Mesothelial cell of epicardium (in vitro differentiated cells): ENCODE data around the gene PELO. TPM values are rescaled to one million over a fixed set of nuclear protein-coding genes. Genes with fewer than 3 reads are reported as not detected.
"Not testable (repeated sequence)": the region's sequence is repeated elsewhere in the genome, so short reads cannot be mapped to it uniquely, and the experiment has no call there.

Experiments used
- DNase-seq, 2 experiments: peaks; one replicate each; pipeline ENCODE4 v3.0.0; 2021; ENCODE audit warnings: low spot score in 2 of 2; ENCODE audit not compliant: unreplicated experiment in 2 of 2
- H3K27ac Mint-ChIP-seq: 2 replicates; pipeline ENCODE4 v1.8.0; 2021; ENCODE audit warnings: mixed read lengths
- H3K27me3 Mint-ChIP-seq: 2 replicates; pipeline ENCODE4 v1.8.0; 2021; ENCODE audit warnings: low read depth, mixed read lengths
- H3K36me3 Mint-ChIP-seq: 2 replicates; pipeline ENCODE4 v1.8.0; 2021; ENCODE audit warnings: mixed read lengths
- H3K4me1 Mint-ChIP-seq: 2 replicates; pipeline ENCODE4 v1.8.0; 2021; ENCODE audit warnings: mixed read lengths
- H3K4me3 Mint-ChIP-seq: 2 replicates; pipeline ENCODE4 v1.8.0; 2021; ENCODE audit warnings: mild to moderate bottlenecking, moderate library complexity, mixed read lengths
- H3K9me3 Mint-ChIP-seq: 2 replicates; pipeline ENCODE4 v1.8.0; 2021; ENCODE audit warnings: mixed read lengths
- total RNA-seq: library from RNA; stranded (reverse); gene quantifications from 3 replicates; pipeline ENCODE4 v1.2.1, GENCODE V29; 2021
- TF ChIP-seq, protein P1 (sequence below): fragments of 200-600 bp; sonication (generic); IDR thresholded peaks from one replicate; pipeline ENCODE4 v1.5.0; 2021; ENCODE audit warnings: antibody characterized with exemption; ENCODE audit not compliant: unreplicated experiment

Gene PELO
- total RNA-seq, 1 donor from 2014 or later: 14.0 TPM

DNA sequence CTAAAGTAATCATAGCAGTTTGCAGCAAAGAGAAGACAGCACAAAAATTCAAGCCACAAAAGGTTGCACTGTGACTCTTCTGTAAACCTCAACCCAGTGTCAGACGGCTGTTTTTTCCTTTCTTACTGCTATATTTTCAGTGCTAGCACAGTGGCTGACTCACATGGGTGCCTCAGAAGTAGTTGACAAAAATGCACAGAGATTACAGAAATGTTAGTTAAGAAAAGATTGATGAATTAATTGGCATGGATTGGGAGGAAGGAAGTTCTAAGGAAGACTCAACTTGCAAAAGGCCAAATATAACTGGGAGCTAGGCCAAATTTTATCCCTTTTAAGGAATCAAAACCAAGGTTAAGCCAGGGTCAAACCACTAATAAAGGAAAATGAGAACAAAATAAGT, 43.7 kb upstream of the PELO start:
- Mint-ChIP-seq H3K27me3 (no peaks in the 10 kb centered on the region), H3K36me3 (no peaks in the 10 kb centered on the region), H3K4me1 (peaks cover 8% of the 10 kb centered on the region), H3K27ac (no peak overlapping the region), H3K9me3 (no peaks in the 10 kb centered on the region), H3K4me3 (no peak overlapping the region)
- TF ChIP-seq, protein P1, sequence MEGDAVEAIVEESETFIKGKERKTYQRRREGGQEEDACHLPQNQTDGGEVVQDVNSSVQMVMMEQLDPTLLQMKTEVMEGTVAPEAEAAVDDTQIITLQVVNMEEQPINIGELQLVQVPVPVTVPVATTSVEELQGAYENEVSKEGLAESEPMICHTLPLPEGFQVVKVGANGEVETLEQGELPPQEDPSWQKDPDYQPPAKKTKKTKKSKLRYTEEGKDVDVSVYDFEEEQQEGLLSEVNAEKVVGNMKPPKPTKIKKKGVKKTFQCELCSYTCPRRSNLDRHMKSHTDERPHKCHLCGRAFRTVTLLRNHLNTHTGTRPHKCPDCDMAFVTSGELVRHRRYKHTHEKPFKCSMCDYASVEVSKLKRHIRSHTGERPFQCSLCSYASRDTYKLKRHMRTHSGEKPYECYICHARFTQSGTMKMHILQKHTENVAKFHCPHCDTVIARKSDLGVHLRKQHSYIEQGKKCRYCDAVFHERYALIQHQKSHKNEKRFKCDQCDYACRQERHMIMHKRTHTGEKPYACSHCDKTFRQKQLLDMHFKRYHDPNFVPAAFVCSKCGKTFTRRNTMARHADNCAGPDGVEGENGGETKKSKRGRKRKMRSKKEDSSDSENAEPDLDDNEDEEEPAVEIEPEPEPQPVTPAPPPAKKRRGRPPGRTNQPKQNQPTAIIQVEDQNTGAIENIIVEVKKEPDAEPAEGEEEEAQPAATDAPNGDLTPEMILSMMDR: no peak
- DNase-seq: no peak

DNA sequence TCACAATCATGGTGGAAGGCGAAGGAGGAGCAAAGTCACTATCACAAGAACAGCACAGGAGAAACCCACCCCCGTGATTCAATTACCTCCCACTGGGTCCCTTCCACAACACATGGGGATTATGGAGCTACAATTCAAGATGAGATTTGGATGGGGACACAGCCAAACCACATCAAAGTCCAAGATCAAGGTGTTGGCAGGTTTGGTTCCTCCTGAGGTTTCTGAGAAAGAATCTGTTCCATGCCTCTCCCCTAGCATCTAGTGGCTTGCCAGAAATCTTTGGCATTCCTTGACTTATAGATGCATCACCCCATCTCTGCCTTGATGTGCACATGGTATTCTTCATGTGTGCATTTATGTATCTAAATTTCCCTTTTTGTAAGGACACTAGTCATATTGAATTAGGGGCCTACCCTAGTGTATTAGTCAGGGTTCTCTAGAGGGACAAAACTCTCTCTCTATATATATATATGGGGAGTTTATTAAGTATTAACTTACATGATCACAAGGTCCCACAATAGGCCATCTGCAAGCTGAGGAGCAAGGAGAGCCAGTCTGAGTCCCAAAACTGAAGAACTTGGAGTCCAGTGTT, 42.8 kb upstream of the PELO start:
- H3K4me3 Mint-ChIP-seq, H3K27me3 Mint-ChIP-seq, H3K9me3 Mint-ChIP-seq, H3K4me1 Mint-ChIP-seq, H3K36me3 Mint-ChIP-seq, H3K27ac Mint-ChIP-seq, DNase-seq: not testable (repeated sequence)

DNA sequence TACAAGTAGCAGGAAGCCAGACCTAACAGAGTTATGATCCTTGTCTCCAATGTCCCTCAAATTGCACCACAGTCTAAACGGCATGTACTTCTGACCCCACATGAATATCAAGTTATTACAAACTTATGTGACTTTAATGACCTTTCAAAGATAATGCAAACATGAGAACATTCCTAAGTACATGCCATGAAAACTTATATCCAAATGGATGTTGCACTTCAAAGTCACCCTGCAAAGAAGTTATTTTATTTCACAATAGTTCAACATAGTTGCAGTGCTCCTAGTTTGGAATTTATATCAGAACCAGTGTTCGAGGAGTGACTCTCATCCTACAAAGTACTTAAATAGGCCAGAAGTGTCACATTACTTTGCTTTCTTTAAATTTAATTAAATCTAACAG, 41.2 kb upstream of the PELO start:
- TF ChIP-seq, protein P1: no peak
- Mint-ChIP-seq H3K36me3 (no peaks in the 10 kb centered on the region), H3K9me3 (no peaks in the 10 kb centered on the region), H3K27ac (no peak overlapping the region), H3K4me3 (no peak overlapping the region), H3K27me3 (no peaks in the 10 kb centered on the region), H3K4me1 (peaks cover 8% of the 10 kb centered on the region)
- no peak for DNase-seq

DNA sequence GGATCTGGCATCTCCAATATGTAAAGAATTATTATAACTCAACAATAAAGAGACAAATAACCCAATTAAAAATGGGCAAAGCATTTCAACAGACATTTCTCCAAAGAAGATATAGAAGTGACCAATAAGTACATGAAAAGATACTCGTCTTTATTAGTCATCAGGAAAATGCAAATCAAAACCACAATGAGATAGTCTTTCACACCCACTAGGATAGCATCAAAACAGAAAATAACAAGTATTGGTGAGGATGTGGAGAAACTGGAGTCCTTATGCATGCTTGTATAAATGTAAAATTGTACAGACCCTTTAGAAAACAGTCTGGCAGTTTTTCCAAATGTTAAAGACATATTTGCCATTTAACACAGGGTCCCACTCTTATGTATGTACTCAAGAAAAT, 39.1 kb upstream of the PELO start:
- DNase-seq: no peak
- H3K9me3 Mint-ChIP-seq: no peaks in the 10 kb centered on the region
- TF ChIP-seq, protein P1: no peak
- H3K27me3 Mint-ChIP-seq: no peaks in the 10 kb centered on the region
- H3K36me3 Mint-ChIP-seq: no peaks in the 10 kb centered on the region
- H3K4me1 Mint-ChIP-seq: peaks cover 4% of the 10 kb centered on the region
- H3K27ac Mint-ChIP-seq: no peak overlapping the region
- H3K4me3 Mint-ChIP-seq: no peak overlapping the region

DNA sequence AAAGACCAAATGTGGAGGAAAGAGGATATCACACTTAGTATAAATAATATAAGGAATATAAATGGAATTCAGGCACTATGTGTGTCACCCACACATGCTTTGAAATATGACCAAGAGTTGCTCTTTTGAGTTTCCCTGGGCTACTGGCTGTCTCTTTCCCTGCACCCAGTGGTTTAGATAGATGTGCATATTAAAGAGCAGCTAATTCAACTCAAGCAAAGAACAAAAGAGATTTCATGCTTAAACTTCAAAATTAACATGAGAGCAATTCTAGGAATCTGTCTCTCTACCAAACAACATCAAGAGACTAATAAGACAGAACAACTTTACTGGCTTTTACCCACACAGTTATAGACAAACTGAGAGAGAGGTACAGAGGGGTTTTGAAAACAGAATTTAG, 38.0 kb upstream of the PELO start:
- TF ChIP-seq, protein P1: no peak
- Mint-ChIP-seq H3K4me3 (no peak overlapping the region), H3K36me3 (no peaks in the 10 kb centered on the region), H3K27ac (no peak overlapping the region), H3K4me1 (no peaks in the 10 kb centered on the region), H3K27me3 (no peaks in the 10 kb centered on the region), H3K9me3 (no peaks in the 10 kb centered on the region)
- DNase-seq: no peak

DNA sequence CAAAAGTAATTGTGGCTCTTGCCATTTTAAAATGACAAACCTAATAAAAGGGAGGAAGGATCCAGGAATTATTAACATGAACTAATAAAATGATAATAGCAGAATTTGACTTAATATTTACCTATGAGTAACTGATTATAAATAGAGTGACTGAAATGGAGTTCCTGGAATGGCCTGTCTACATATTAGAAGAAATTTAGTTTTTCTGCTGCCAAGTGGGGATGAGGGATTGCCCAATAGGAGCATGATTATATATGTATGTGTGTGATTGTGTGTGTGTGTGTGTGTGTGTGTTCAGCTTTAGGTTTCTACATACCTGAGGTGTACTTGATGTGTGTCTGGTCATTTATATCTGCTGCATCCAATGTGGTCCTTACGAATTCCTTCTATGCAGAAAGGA, 36.6 kb upstream of the PELO start:
- no peaks in the 10 kb centered on the region for H3K9me3 Mint-ChIP-seq
- no peak overlapping the region for H3K4me3 Mint-ChIP-seq
- DNase-seq: no peak
- H3K27ac Mint-ChIP-seq: no peak overlapping the region
- H3K4me1 Mint-ChIP-seq: no peaks in the 10 kb centered on the region
- H3K27me3 Mint-ChIP-seq: no peaks in the 10 kb centered on the region
- H3K36me3 Mint-ChIP-seq: no peaks in the 10 kb centered on the region
- TF ChIP-seq, protein P1: no peak
